Measurements from ENCODE around the gene SLC9A9. TPM values are rescaled to one million over a fixed set of nuclear protein-coding genes. Genes with fewer than 3 reads are reported as not detected.

SLC9A9 gene
- total and polyA plus RNA-seq, 2 donors from 2014 or later: 3.7 to 16.5 TPM

DNA sequence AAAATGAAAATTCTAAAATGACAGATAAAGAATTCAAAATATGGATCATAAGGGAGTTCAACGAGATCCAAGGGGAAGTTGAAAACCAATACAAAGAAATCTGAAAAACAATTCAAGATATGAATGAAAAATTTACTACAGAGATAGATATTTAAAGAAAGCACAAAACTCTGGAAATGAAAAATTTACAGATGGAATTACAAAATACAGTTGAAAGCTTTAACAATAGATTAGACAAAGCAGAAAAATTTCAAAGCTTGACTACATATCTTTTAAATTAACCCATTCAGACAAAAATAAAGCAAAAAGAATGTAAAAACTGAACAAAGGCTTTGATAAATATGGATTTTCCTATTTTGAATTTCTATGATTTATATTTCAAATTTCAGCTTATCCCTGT lies 211.1 kb downstream of the SLC9A9 start:
- H3K4me3 ChIP-seq (ENCODE audit: low read length in 3 of 3): no peak overlapping the region
- H3K4me1 ChIP-seq (ENCODE audit: control insufficient read depth in 2 of 3, insufficient read depth in 2 of 3, low read depth in 1 of 3, low read length in 3 of 3): no peaks in the 10 kb centered on the region
- no peak for FAIRE-seq
- no peaks in the 10 kb centered on the region for H3K36me3 ChIP-seq (ENCODE audit: control insufficient read depth in 2 of 3, insufficient read depth in 3 of 3, low read length in 3 of 3)
- peaks cover 0 to 13% (median 0%) of the 10 kb centered on the region in 3 donors for H3K9me3 ChIP-seq (ENCODE audit: control insufficient read depth in 2 of 3, insufficient read depth in 1 of 3, low read length in 3 of 3)
- DNase-seq: no peak
- H3K27ac ChIP-seq (ENCODE audit: low read depth in 2 of 2, low read length in 2 of 2): no peak overlapping the region
- TF ChIP-seq, protein P1, sequence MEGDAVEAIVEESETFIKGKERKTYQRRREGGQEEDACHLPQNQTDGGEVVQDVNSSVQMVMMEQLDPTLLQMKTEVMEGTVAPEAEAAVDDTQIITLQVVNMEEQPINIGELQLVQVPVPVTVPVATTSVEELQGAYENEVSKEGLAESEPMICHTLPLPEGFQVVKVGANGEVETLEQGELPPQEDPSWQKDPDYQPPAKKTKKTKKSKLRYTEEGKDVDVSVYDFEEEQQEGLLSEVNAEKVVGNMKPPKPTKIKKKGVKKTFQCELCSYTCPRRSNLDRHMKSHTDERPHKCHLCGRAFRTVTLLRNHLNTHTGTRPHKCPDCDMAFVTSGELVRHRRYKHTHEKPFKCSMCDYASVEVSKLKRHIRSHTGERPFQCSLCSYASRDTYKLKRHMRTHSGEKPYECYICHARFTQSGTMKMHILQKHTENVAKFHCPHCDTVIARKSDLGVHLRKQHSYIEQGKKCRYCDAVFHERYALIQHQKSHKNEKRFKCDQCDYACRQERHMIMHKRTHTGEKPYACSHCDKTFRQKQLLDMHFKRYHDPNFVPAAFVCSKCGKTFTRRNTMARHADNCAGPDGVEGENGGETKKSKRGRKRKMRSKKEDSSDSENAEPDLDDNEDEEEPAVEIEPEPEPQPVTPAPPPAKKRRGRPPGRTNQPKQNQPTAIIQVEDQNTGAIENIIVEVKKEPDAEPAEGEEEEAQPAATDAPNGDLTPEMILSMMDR (IDR thresholded peaks at IDR 0.05; ENCODE audit: borderline replicate concordance, extremely low read depth, insufficient read depth): no peak
- H3K9ac ChIP-seq (ENCODE audit: low read length in 3 of 3): no peak overlapping the region
- intact Hi-C loops (cut with DNase I): no loop called here
- no peaks in the 10 kb centered on the region for H3K27me3 ChIP-seq (ENCODE audit: control insufficient read depth, insufficient read depth, low read length)

DNA sequence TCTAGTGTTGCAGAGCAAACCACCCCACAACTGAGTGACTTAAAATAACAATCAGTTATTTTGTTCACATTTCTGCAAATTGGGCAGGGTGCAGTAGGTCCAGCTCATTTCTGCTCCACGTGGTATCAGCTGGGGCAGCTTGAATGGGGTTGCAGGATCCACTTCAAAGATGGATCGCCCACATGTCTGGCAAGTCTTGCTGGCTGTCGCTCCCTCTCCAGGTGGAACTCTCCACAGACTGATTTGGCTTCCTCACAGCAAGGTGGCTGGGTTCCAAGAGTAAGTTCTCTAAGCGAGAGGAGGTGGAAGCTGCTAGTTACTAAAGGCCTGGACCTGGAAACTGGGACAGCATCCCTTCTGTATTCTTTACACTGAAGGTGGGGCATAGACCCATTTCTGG lies 213.3 kb downstream of the SLC9A9 start:
- DNase-seq (no peak), FAIRE-seq (no peak)
- no peaks in the 10 kb centered on the region for H3K4me1 ChIP-seq (ENCODE audit: control insufficient read depth in 2 of 3, insufficient read depth in 2 of 3, low read depth in 1 of 3, low read length in 3 of 3)
- no peak overlapping the region for H3K4me3 ChIP-seq (ENCODE audit: low read length in 3 of 3)
- intact Hi-C loops (cut with DNase I): no loop called here
- H3K9me3 ChIP-seq (ENCODE audit: control insufficient read depth in 2 of 3, insufficient read depth in 1 of 3, low read length in 3 of 3): peaks cover 0 to 13% (median 0%) of the 10 kb centered on the region in 3 donors
- H3K9ac ChIP-seq (ENCODE audit: low read length in 3 of 3): no peak overlapping the region
- TF ChIP-seq, protein P1 (IDR thresholded peaks at IDR 0.05; ENCODE audit: borderline replicate concordance, extremely low read depth, insufficient read depth): no peak
- no peaks in the 10 kb centered on the region for H3K36me3 ChIP-seq (ENCODE audit: control insufficient read depth in 2 of 3, insufficient read depth in 3 of 3, low read length in 3 of 3)
- no peaks in the 10 kb centered on the region for H3K27me3 ChIP-seq (ENCODE audit: control insufficient read depth, insufficient read depth, low read length)
- H3K27ac ChIP-seq (ENCODE audit: low read depth in 2 of 2, low read length in 2 of 2): no peak overlapping the region

DNA sequence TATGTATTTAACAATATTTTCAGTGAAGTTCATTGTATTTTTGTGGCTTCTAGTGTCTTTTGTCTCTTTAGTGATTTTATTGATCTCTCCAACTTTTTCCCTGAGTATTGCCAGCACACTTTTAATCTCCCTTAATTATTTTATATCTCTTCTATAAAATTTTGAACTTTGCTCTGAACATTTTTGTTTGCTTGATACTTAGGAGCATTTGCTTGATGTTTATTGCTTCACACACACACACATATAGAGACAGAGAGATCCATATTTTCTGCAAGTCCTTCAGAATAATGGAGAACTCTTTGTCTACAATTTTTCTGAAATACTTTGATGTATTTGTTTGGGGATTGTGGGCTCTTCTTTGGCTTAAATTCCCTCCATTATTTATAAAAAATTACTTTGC lies 213.8 kb downstream of the SLC9A9 start:
- no peaks in the 10 kb centered on the region for H3K36me3 ChIP-seq (ENCODE audit: control insufficient read depth in 2 of 3, insufficient read depth in 3 of 3, low read length in 3 of 3)
- no peaks in the 10 kb centered on the region for H3K4me1 ChIP-seq (ENCODE audit: control insufficient read depth in 2 of 3, insufficient read depth in 2 of 3, low read depth in 1 of 3, low read length in 3 of 3)
- intact Hi-C loops (cut with DNase I): no loop called here
- H3K9me3 ChIP-seq (ENCODE audit: control insufficient read depth in 2 of 3, insufficient read depth in 1 of 3, low read length in 3 of 3): peaks cover 0 to 13% (median 0%) of the 10 kb centered on the region in 3 donors
- no peak overlapping the region for H3K4me3 ChIP-seq (ENCODE audit: low read length in 3 of 3)
- H3K27me3 ChIP-seq (ENCODE audit: control insufficient read depth, insufficient read depth, low read length): no peaks in the 10 kb centered on the region
- TF ChIP-seq, protein P1 (IDR thresholded peaks at IDR 0.05; ENCODE audit: borderline replicate concordance, extremely low read depth, insufficient read depth): no peak
- H3K9ac ChIP-seq (ENCODE audit: low read length in 3 of 3): no peak overlapping the region
- no peak overlapping the region for H3K27ac ChIP-seq (ENCODE audit: low read depth in 2 of 2, low read length in 2 of 2)
- DNase-seq (no peak), FAIRE-seq (no peak)

DNA sequence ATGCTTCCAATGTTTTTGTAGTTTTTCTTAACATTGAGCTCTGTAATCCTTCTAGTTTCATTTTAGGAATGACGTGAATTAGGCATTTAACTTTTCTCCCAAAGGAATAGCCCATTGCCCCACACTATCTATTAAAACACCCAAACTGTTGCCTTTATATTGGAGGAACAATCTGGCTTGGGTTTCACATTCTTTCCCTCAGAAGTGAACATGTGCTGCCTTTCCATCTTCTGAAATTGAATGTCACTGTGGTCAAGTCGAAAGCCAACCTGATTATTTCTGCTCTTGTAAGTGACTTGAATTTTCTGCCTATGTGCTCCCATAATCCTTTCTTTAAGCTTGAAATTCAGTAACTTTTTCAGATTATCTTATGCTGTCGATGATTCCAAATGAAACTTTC lies 214.5 kb downstream of the SLC9A9 start:
- H3K36me3 ChIP-seq (ENCODE audit: control insufficient read depth in 2 of 3, insufficient read depth in 3 of 3, low read length in 3 of 3): no peaks in the 10 kb centered on the region
- FAIRE-seq: no peak
- no peak for DNase-seq
- no peak overlapping the region for H3K27ac ChIP-seq (ENCODE audit: low read depth in 2 of 2, low read length in 2 of 2)
- H3K9me3 ChIP-seq (ENCODE audit: control insufficient read depth in 2 of 3, insufficient read depth in 1 of 3, low read length in 3 of 3): peaks cover 0 to 13% (median 0%) of the 10 kb centered on the region in 3 donors
- H3K9ac ChIP-seq (ENCODE audit: low read length in 3 of 3): no peak overlapping the region
- no peak overlapping the region for H3K4me3 ChIP-seq (ENCODE audit: low read length in 3 of 3)
- intact Hi-C loops (cut with DNase I): no loop called here
- no peaks in the 10 kb centered on the region for H3K4me1 ChIP-seq (ENCODE audit: control insufficient read depth in 2 of 3, insufficient read depth in 2 of 3, low read depth in 1 of 3, low read length in 3 of 3)
- TF ChIP-seq, protein P1 (IDR thresholded peaks at IDR 0.05; ENCODE audit: borderline replicate concordance, extremely low read depth, insufficient read depth): no peak
- no peaks in the 10 kb centered on the region for H3K27me3 ChIP-seq (ENCODE audit: control insufficient read depth, insufficient read depth, low read length)
